Omental fat pad (tissue), 4 donors: Measurements from ENCODE around the gene ZNF521. TPM values are rescaled to one million over a fixed set of nuclear protein-coding genes. Genes with fewer than 3 reads are reported as not detected.

ENCODE experiments used
- ATAC-seq: fragments of 150-250 bp; one replicate; pipeline ENCODE4 v1.9.1; 2016; ENCODE audit warnings: mild to moderate bottlenecking, moderate library complexity; ENCODE audit not compliant: low FRiP score
- DNase-seq: peaks from one replicate; pipeline ENCODE4 v3.0.0-alpha.2; 2019; ENCODE audit warnings: low spot score
- CTCF ChIP-seq, 3 donors: fragments of 450-650 bp; IDR thresholded peaks; one replicate each; pipeline ENCODE4 v1.5.1; 2016 to 2017; ENCODE audit warnings: antibody characterized with exemption in 3 of 3, mild to moderate bottlenecking in 3 of 3, moderate library complexity in 2 of 3
- total RNA-seq, 4 donors: library from RNA; depleted of rRNA; stranded (reverse); fragments of >200 nt; gene quantifications; one replicate each; pipeline ENCODE4 v1.1.0, GENCODE V29; 2016

The ZNF521 gene
- total RNA-seq, 4 donors from 2014 or later = 15.0 to 79.9 (median 28.1) TPM

GRCh38 chr18:25189391-25190185, 162.4 kb downstream of the ZNF521 start:
- no peak for DNase-seq
- ATAC-seq = no peak
- no peak for TF ChIP-seq CTCF (IDR thresholded peaks at IDR 0.05)

GRCh38 chr18:25187521-25188192, 164.3 kb downstream of the ZNF521 start:
- TF ChIP-seq CTCF (IDR thresholded peaks at IDR 0.05) = no peak
- DNase-seq (no peak), ATAC-seq (no peak)

- no peak for TF ChIP-seq CTCF (IDR thresholded peaks at IDR 0.05)
- no peak for ATAC-seq
- no peak for DNase-seq
Measured at GRCh38 chr18:25186871-25187270, 165.1 kb downstream of the ZNF521 start.

GRCh38 chr18:25181993-25182392, 170.0 kb downstream of the ZNF521 start:
- no peak for TF ChIP-seq CTCF (IDR thresholded peaks at IDR 0.05)
- no peak for ATAC-seq
- DNase-seq = no peak

GRCh38 chr18:25181581-25181980, 170.4 kb downstream of the ZNF521 start:
- no peak for TF ChIP-seq CTCF (IDR thresholded peaks at IDR 0.05)
- DNase-seq (no peak), ATAC-seq (no peak)

- ATAC-seq (no peak), DNase-seq (no peak)
- TF ChIP-seq CTCF (IDR thresholded peaks at IDR 0.05) = no peak
Measured at GRCh38 chr18:25180973-25181548, 170.9 kb downstream of the ZNF521 start.
